ENCODE measurements around the gene KLHL29.

DNA sequence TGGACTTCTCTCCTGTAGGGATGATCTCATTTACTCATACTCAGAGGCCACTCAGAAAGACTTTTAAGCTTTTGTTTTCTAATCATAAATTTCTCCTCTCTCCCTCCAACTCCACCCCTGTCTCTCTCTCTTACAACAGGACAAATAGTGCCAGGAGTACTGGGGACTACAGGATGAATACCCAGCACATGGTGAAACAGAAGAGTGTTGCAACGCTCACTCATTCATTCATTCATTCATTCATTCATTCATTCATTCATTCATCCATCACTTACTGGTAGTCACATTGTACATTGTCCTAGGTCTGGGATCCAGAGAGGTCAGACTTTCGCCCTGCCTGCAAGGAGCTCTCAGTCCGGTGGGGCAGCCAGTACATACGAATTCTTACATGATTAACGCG lies 97.6 kb downstream of the KLHL29 start:
- TF ChIP-seq, protein P1, sequence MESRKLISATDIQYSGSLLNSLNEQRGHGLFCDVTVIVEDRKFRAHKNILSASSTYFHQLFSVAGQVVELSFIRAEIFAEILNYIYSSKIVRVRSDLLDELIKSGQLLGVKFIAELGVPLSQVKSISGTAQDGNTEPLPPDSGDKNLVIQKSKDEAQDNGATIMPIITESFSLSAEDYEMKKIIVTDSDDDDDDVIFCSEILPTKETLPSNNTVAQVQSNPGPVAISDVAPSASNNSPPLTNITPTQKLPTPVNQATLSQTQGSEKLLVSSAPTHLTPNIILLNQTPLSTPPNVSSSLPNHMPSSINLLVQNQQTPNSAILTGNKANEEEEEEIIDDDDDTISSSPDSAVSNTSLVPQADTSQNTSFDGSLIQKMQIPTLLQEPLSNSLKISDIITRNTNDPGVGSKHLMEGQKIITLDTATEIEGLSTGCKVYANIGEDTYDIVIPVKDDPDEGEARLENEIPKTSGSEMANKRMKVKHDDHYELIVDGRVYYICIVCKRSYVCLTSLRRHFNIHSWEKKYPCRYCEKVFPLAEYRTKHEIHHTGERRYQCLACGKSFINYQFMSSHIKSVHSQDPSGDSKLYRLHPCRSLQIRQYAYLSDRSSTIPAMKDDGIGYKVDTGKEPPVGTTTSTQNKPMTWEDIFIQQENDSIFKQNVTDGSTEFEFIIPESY (CRISPR knock-in tag; IDR thresholded peaks at IDR 0.05) = no peak
- TF ChIP-seq FOXP1 (IDR thresholded peaks at IDR 0.05) = no peak
- TF ChIP-seq FOXP1 (CRISPR knock-in tag; IDR thresholded peaks at IDR 0.05) = no peak
- no peak for TF ChIP-seq CREM (IDR thresholded peaks at IDR 0.05)
- no peak for TF ChIP-seq CREM (CRISPR knock-in tag; IDR thresholded peaks at IDR 0.05)

All from HepG2 (cell line).